ENCODE results near the gene NTM. TPM values are rescaled to one million over a fixed set of nuclear protein-coding genes. Genes with fewer than 3 reads are reported as not detected.

The NTM gene
- total and polyA plus RNA-seq, 4 experiments from 2014 or later: not detected

DNA sequence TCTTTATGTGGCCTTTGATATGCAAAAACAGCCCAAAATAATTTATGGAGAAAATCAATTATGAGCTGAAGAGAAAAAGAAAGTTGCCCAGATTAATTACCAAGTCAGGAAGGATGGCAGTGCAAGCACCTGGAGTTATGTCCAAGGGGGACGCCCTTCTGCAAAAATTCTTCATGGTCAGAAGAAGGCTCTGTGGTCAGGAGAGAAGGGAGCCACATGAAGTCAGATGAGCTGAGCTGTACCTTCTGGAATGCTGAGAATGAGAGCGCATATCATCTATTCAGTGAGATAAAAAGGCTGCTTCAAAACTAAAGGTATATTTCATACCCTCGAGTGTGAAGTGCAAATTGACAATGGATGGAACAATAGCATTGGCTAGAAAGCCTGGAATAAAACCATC lies 607.4 kb downstream of the NTM start:
- Histone ChIP-seq H3K27me3 (ENCODE audit: insufficient read depth, low read length) (no peaks in the 10 kb centered on the region), H3K4me1 (ENCODE audit: insufficient read depth, low read length) (no peaks in the 10 kb centered on the region), H3K27ac (ENCODE audit: low read depth, low read length) (no peak overlapping the region), H3K4me3 (ENCODE audit: low read length in 2 of 2) (no peak overlapping the region), H3K36me3 (ENCODE audit: insufficient read depth, low read length) (no peaks in the 10 kb centered on the region), H3K9me3 (ENCODE audit: control insufficient read depth in 1 of 2, low read length in 2 of 2) (no peaks in the 10 kb centered on the region)
- no peak for DNase-seq
- Mint-ChIP-seq H3K27ac (no peak overlapping the region), H3K9me3 (peaks cover 0 to 14% (median 5%) of the 10 kb centered on the region in 8 donors), H3K36me3 (no peaks in the 10 kb centered on the region), H3K4me1 (no peaks in the 10 kb centered on the region), H3K4me3 (no peak overlapping the region), H3K27me3 (no peaks in the 10 kb centered on the region)
- ChIA-PET POLR2A (ENCODE audit: partially characterized antibody) (no interaction called here), CTCF (ENCODE audit: partially characterized antibody) (no interaction called here)
- intact Hi-C loops (cut with micrococcal nuclease): no loop called here

DNA sequence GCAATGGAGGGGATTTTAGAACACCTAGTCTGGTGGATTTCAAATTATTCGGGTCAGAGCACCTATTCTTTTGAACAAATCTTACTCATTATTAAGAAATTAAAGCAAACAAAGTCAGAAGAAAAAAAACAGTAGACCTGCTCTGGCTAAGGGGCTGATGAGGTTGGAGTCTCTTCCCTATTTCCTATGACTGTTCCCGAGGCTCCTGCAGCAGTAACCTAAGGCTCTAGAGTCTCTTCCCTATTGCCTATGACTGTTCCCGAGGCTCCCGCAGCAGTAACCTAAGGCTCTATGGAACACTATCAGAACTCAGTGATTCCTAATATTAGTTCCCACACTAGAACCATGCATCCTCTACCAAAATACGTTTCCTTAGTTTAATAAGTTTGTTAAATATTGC lies 607.9 kb downstream of the NTM start:
- peaks cover 0 to 14% (median 5%) of the 10 kb centered on the region in 8 donors for H3K9me3 Mint-ChIP-seq
- no peaks in the 10 kb centered on the region for H3K36me3 Mint-ChIP-seq
- no peak overlapping the region for H3K4me3 ChIP-seq (ENCODE audit: low read length in 2 of 2)
- no peak overlapping the region for H3K27ac Mint-ChIP-seq
- CTCF ChIA-PET (ENCODE audit: partially characterized antibody): no interaction called here
- intact Hi-C loops (cut with micrococcal nuclease): no loop called here
- H3K9me3 ChIP-seq (ENCODE audit: control insufficient read depth in 1 of 2, low read length in 2 of 2): no peaks in the 10 kb centered on the region
- no peaks in the 10 kb centered on the region for H3K36me3 ChIP-seq (ENCODE audit: insufficient read depth, low read length)
- H3K4me3 Mint-ChIP-seq: no peak overlapping the region
- no peak for DNase-seq
- POLR2A ChIA-PET (ENCODE audit: partially characterized antibody): no interaction called here
- no peaks in the 10 kb centered on the region for H3K27me3 ChIP-seq (ENCODE audit: insufficient read depth, low read length)
- no peak overlapping the region for H3K27ac ChIP-seq (ENCODE audit: low read depth, low read length)
- no peaks in the 10 kb centered on the region for H3K27me3 Mint-ChIP-seq
- H3K4me1 Mint-ChIP-seq: no peaks in the 10 kb centered on the region
- no peaks in the 10 kb centered on the region for H3K4me1 ChIP-seq (ENCODE audit: insufficient read depth, low read length)

DNA sequence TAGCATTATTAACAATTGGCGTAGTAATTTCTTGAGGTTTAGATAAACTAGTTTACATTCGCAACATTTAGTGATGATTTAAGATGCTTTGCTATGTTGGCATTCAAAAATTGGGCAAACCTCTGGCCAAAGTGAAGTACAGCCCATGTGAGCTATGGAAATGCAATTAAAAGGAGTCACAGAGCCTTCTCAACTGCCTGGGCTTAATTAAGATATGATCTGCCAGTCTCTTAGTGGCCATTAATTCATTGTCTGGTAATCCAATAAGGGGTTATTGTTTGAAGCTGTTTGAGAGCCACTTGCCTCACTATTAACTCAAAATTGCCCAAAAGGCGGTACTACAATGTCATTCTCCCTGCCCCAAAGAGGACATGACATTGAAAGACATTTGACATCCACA lies 608.9 kb downstream of the NTM start:
- H3K4me3 Mint-ChIP-seq: no peak overlapping the region
- Histone ChIP-seq H3K36me3 (ENCODE audit: insufficient read depth, low read length) (no peaks in the 10 kb centered on the region), H3K4me3 (ENCODE audit: low read length in 2 of 2) (no peak overlapping the region), H3K4me1 (ENCODE audit: insufficient read depth, low read length) (no peaks in the 10 kb centered on the region), H3K27ac (ENCODE audit: low read depth, low read length) (no peak overlapping the region), H3K27me3 (ENCODE audit: insufficient read depth, low read length) (no peaks in the 10 kb centered on the region), H3K9me3 (ENCODE audit: control insufficient read depth in 1 of 2, low read length in 2 of 2) (no peaks in the 10 kb centered on the region)
- intact Hi-C loops (cut with micrococcal nuclease): no loop called here
- POLR2A ChIA-PET (ENCODE audit: partially characterized antibody): no interaction called here
- H3K27me3 Mint-ChIP-seq: no peaks in the 10 kb centered on the region
- no peak for DNase-seq
- H3K27ac Mint-ChIP-seq: no peak overlapping the region
- CTCF ChIA-PET (ENCODE audit: partially characterized antibody): no interaction called here
- no peaks in the 10 kb centered on the region for H3K4me1 Mint-ChIP-seq
- H3K36me3 Mint-ChIP-seq: no peaks in the 10 kb centered on the region
- peaks cover 0 to 20% (median 5%) of the 10 kb centered on the region in 8 donors for H3K9me3 Mint-ChIP-seq

DNA sequence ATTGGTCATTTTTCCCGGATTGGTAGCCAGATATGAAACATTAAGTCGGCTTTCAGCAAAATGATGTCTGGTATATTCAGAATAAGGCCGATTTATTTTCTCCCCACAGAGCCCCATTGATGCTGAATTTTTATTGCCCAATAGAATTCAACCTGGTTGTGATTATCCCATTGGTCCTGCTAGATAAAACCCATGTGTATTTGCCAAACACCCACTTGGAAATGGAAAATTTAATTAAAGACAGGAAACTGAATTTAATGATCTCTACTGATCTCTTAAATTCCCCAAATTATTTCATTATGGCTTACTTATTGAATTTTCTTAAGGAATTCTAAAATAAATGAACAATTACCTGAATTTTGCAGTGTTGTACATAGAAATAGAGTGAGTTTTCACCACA lies 609.8 kb downstream of the NTM start:
- no peaks in the 10 kb centered on the region for H3K27me3 ChIP-seq (ENCODE audit: insufficient read depth, low read length)
- Mint-ChIP-seq H3K36me3 (no peaks in the 10 kb centered on the region), H3K9me3 (peaks cover 0 to 20% (median 5%) of the 10 kb centered on the region in 8 donors), H3K4me1 (no peaks in the 10 kb centered on the region), H3K4me3 (no peak overlapping the region), H3K27ac (no peak overlapping the region), H3K27me3 (no peaks in the 10 kb centered on the region)
- no peaks in the 10 kb centered on the region for H3K9me3 ChIP-seq (ENCODE audit: control insufficient read depth in 1 of 2, low read length in 2 of 2)
- intact Hi-C loops (cut with micrococcal nuclease): no loop called here
- H3K4me3 ChIP-seq (ENCODE audit: low read length in 2 of 2): no peak overlapping the region
- H3K4me1 ChIP-seq (ENCODE audit: insufficient read depth, low read length): no peaks in the 10 kb centered on the region
- no peak for DNase-seq
- no peak overlapping the region for H3K27ac ChIP-seq (ENCODE audit: low read depth, low read length)
- POLR2A ChIA-PET (ENCODE audit: partially characterized antibody): no interaction called here
- no peaks in the 10 kb centered on the region for H3K36me3 ChIP-seq (ENCODE audit: insufficient read depth, low read length)
- CTCF ChIA-PET (ENCODE audit: partially characterized antibody): no interaction called here

DNA sequence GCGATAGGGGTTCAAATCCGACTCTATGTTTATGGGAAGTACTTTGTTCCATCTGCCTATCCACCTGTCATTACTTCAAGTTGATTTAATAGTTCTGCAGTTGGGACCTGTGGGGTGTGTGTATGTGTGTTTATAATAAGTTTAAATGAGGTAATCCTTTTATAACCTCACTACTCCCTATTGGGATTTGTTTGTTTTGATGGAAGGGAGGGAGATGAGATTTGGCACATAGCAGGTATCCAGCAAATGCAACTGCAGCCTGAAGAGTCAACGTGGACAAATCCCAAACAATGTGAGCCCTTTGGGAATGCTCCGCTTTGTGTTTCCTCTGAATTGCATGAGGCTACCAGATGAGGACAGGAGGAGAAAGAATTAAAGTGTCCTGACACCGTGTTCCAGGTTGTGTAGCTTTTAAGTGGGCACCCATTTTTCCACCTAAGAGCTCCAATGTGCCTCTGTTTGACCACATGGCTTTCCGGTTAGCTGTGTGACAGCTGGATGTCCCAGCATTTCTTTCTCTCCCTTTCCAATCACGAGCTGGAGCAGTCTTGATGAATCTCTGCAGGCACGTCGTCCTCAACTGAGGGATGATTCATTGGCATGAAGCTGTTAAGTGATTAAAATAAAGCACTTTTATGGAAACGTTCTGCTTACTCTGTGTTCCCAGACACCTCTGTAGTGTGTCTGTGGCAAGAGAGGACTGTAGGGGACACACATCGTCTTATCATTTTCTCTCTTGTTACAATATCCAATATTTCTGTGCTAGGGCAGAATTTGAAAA lies 610.7 kb downstream of the NTM start:
- H3K4me1 Mint-ChIP-seq: no peaks in the 10 kb centered on the region
- no peaks in the 10 kb centered on the region for H3K9me3 ChIP-seq (ENCODE audit: control insufficient read depth in 1 of 2, low read length in 2 of 2)
- H3K27me3 Mint-ChIP-seq: no peaks in the 10 kb centered on the region
- peaks cover 0 to 20% (median 4%) of the 10 kb centered on the region in 8 donors for H3K9me3 Mint-ChIP-seq
- no peak for DNase-seq
- intact Hi-C loops (cut with micrococcal nuclease): no loop called here
- ChIA-PET CTCF (ENCODE audit: partially characterized antibody) (no interaction called here), POLR2A (ENCODE audit: partially characterized antibody) (no interaction called here)
- no peak overlapping the region for H3K27ac Mint-ChIP-seq
- no peak overlapping the region for H3K4me3 ChIP-seq (ENCODE audit: low read length in 2 of 2)
- no peaks in the 10 kb centered on the region for H3K4me1 ChIP-seq (ENCODE audit: insufficient read depth, low read length)
- no peaks in the 10 kb centered on the region for H3K36me3 Mint-ChIP-seq
- H3K27me3 ChIP-seq (ENCODE audit: insufficient read depth, low read length): no peaks in the 10 kb centered on the region
- H3K36me3 ChIP-seq (ENCODE audit: insufficient read depth, low read length): no peaks in the 10 kb centered on the region
- H3K4me3 Mint-ChIP-seq: no peak overlapping the region
- H3K27ac ChIP-seq (ENCODE audit: low read depth, low read length): no peak overlapping the region

DNA sequence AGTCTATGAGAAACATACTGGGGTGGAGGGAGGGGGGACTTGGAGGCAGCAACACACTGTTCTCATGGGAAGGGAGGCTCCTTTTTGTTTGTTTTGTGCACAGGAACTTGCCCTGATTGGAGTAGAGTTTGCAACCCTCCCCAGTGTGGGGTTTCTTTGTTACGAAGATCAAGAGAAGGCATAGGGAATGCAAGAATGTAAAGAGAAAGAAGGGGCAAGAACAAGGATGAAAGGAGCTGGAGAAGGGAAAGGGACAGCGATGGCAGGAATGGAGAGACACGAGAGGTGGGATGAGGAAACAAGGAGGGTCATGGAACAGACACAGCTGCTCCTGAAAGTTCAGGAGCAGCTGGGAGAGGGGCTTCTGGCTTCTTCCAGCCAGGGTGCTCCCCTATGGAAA lies 611.7 kb downstream of the NTM start:
- Mint-ChIP-seq H3K27ac (no peak overlapping the region), H3K4me3 (no peak overlapping the region), H3K27me3 (no peaks in the 10 kb centered on the region), H3K9me3 (peaks cover 0 to 17% (median 3%) of the 10 kb centered on the region in 8 donors), H3K4me1 (no peaks in the 10 kb centered on the region), H3K36me3 (no peaks in the 10 kb centered on the region)
- DNase-seq: no peak
- ChIA-PET CTCF (ENCODE audit: partially characterized antibody) (no interaction called here), POLR2A (ENCODE audit: partially characterized antibody) (no interaction called here)
- H3K4me1 ChIP-seq (ENCODE audit: insufficient read depth, low read length): no peaks in the 10 kb centered on the region
- H3K36me3 ChIP-seq (ENCODE audit: insufficient read depth, low read length): no peaks in the 10 kb centered on the region
- no peaks in the 10 kb centered on the region for H3K9me3 ChIP-seq (ENCODE audit: control insufficient read depth in 1 of 2, low read length in 2 of 2)
- no peak overlapping the region for H3K27ac ChIP-seq (ENCODE audit: low read depth, low read length)
- intact Hi-C loops (cut with micrococcal nuclease): no loop called here
- H3K4me3 ChIP-seq (ENCODE audit: low read length in 2 of 2): no peak overlapping the region
- H3K27me3 ChIP-seq (ENCODE audit: insufficient read depth, low read length): no peaks in the 10 kb centered on the region

DNA sequence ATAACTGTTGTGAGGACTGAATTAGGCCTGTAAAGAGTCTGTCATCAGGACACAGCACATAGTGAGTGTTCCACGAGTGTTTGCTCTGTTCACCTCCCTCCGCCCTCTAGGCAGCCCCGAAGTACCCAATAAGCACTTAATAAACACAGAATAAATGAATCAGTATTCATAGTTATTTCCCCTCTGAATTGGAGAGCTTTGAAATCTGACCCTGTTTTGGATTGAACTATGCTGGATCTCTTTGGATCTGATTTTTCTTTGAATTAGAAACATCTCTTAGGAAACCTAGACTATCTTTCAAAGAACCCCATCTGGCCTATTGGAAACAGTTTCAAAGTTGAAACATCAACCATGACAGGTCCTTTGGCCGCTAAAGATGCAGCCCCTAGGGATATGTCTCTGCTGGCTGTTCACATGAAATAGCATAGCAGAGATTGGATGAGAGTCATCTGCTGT lies 615.5 kb downstream of the NTM start:
- H3K27ac ChIP-seq (ENCODE audit: low read depth, low read length): no peak overlapping the region
- H3K4me1 ChIP-seq (ENCODE audit: insufficient read depth, low read length): no peaks in the 10 kb centered on the region
- no peaks in the 10 kb centered on the region for H3K36me3 ChIP-seq (ENCODE audit: insufficient read depth, low read length)
- H3K4me3 ChIP-seq (ENCODE audit: low read length in 2 of 2): no peak overlapping the region
- H3K36me3 Mint-ChIP-seq: no peaks in the 10 kb centered on the region
- H3K27ac Mint-ChIP-seq: no peak overlapping the region
- H3K4me1 Mint-ChIP-seq: no peaks in the 10 kb centered on the region
- H3K9me3 ChIP-seq (ENCODE audit: control insufficient read depth in 1 of 2, low read length in 2 of 2): no peaks in the 10 kb centered on the region
- no peak for DNase-seq
- H3K27me3 Mint-ChIP-seq: no peaks in the 10 kb centered on the region
- peaks cover 0 to 13% (median 2%) of the 10 kb centered on the region in 8 donors for H3K9me3 Mint-ChIP-seq
- intact Hi-C loops (cut with micrococcal nuclease): no loop called here
- no peak overlapping the region for H3K4me3 Mint-ChIP-seq
- ChIA-PET POLR2A (ENCODE audit: partially characterized antibody) (no interaction called here), CTCF (ENCODE audit: partially characterized antibody) (no interaction called here)
- no peaks in the 10 kb centered on the region for H3K27me3 ChIP-seq (ENCODE audit: insufficient read depth, low read length)

Measured in CD4-positive, alpha-beta memory T cell (primary cell).